NCI-H1930 (cell line): ENCODE results near the gene CDCP2.
"Not testable (repeated sequence)": the region's sequence is repeated elsewhere in the genome, so short reads cannot be mapped to it uniquely, and the experiment has no call there.

Experiments
- DNase-seq, 2 experiments: peaks; one replicate each; lab custom pipeline; 2025; lab: John Stamatoyannopoulos, UW

CDCP2 gene

DNA sequence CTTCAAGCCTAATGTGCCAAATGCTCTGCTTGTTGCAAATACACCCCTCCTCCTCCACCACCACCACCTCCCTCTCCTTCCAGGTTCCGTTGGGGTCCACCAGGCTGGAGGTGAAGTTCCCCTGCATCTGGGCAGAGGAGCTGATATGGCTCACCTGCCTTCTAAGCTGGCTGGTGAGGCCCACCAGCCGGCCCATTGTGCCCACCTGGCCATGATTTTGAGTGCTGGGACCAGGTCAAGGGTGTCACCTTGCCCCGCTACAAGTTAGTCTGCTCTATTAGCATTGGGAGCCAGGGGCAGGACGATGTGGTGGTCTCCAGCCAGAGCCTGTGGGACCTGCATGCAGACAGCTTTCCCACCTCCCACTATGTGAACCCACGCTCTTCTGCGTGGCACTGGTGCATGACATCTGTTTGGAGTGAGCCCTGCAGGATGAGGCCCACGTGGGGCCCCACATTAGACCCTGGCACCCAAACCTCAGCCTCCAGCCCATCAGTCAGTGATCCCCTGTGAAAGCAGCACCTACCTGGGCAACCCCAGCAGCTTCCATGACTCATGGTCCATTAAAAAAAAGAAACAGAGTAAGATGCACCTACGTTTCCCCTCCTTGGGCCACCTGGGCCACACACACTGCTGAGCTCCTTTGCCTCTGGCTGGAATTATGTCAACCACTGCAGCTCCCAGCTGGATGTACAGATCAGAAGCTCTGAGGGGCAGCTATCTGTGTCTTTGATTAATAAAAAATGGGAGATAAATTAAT is 15.6 kb upstream of the CDCP2 start:
- DNase-seq: no peak

DNA sequence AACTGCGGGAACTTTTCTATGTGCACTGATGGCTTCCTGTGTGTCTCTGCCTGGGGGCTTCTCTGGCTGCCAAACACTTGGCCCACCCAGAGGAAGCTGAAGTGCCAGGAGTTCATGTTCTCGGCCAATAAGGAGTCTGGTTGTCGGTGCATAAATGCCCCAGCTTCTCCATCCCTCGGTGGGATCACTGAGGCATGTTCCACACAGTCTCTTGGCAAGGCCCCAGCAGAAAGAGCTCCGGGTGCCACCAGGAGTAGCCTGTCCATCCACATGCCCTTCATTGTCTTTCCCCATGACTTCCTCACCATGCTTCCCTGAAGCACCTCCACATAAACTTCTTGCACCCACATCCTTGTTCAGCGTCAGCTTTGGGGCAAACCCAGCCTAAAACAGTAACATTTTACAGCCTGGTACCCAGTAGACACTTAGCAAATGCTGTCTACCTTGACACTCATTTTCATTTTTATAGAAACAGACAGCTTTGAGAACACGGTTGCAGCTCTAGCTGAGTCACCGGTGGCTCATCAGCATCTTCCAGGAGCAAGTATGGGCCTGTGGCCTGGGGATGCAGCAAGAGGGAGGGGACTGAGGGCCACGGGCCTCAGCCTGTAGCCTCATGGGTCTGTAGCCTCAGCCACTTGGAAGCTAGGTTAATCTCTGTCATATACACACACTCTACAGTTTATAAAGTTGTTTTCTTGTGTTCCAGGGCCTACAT is 14.8 kb upstream of the CDCP2 start:
- DNase-seq: no peak

DNA sequence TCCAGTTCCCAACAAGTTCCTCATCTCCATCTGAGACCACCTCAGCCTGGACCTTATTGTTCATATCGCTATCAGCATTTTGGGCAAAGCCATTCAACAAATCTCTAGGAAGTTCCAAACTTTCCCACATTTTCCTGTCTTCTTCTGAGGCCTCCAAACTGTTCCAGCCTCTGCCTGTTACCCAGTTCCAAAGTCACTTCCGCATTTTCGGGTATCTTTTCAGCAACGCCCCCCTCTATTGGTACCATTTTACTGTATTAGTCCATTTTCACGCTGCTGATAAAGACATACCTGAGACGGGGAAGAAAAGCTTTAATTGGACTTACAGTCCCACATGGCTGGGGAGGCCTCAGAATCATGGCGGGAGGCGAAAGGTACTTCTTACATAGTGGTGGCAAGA is 13.6 kb upstream of the CDCP2 start:
- DNase-seq: not testable (repeated sequence)

DNA sequence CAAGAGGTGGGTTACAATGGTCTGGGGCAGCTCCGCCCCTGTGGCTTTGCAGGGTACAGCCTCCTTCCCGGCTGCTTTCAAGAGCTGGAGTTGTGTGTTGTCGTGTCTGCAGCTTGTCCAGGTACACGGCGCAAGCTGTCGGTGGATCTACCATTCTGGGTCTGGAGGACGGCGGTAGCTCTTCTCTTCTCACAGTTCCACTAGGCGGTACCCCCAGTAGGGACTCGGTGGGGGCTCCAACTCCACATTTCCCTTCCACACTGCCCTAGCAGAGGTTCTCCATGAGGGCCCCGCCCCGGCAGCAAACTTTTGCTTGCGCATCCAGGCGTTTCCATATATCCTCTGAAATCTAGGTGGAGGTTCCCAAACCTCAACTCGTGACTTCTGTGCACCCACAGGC is 12.3 kb upstream of the CDCP2 start:
- no peak for DNase-seq

DNA sequence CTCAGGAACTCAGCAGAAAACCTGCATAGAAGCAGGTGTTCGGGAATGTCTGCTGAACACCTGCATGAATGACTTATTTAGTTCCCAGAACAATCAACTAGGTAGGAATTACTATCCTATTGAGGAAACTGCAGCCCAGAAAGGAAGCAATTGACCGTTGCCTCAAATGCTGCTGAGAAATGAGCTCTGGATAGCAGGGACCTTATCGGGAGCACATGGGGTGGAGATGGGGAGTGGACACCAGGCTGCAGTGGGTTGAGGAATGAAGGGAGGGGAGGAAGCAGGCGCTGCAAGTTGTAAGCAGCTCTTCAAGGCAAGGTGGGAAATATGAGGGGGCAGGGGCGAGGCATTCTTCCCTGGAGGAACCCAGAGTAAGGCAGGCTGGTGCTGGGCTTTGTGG is 10.8 kb upstream of the CDCP2 start:
- no peak for DNase-seq

DNA sequence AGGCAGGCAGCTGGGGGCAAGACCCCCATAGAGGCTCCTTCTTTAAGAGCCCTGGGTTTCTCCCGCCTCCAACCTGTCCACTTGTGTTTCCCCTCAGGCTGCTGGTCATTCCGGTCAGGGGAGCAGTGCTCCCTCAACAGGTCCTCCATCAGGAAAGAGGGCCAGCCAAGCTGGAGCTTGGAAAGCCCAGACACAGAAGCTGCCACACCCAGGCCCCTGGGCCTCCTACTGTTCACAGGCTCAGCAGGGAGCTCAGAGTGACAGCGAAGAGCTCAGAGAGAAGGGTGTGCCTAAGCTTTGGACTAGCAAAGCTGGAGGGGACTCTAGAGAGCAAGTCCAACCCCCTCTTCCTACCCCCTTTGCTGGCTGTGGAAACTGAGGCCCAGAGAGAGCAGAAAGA is 10.3 kb upstream of the CDCP2 start:
- no peak for DNase-seq

DNA sequence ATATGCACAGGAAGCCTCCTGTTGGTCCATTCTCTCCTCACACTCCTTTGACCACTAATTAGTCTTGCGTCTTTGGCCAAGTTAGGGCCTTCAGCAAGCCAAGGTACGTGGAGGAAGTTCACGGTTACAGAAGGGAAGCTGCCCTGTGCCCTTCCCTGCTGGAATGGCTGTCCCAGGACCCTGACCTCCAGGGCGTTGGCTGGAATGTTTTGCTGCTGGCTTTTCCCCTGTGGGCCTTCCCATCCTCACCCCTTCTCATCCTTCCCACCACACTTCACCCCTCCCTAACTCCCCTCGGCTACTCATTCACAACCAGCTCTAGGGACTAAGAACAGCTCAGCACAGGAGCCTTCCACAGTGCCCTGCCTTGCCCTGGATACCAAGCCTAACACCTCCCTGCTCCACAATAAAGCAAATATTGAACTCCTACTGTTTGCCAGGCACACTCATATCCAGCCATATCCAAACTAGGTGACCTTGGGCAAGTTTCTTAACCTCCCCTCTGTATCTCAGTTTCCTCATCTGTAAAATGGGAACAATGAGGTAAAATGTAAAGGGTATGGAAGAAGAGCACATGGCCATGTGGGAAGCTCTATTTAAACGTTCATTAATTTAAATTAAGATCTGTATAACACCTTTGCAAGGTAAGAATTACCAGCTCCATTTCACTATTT is 8.8 kb upstream of the CDCP2 start:
- DNase-seq: no peak

DNA sequence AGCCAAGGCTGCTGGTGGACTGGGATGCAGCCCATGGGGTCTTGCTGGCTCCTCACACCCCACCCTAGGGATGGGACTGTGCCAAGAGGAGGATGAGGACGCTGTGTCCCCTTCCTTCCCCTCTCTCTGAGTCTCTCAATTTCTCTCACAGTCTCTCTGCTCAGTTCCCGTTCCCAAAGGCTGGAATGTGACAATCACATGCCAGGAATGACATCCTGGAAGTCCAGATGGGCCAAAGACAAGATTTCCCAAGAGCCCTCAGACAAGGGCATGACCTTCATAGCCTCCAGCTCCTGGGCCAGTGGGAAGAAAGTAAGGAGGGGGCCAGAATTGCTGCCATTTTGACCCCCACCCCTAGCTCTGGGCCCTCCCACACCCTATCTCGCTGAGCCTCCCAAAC is 7.6 kb upstream of the CDCP2 start:
- no peak for DNase-seq

DNA sequence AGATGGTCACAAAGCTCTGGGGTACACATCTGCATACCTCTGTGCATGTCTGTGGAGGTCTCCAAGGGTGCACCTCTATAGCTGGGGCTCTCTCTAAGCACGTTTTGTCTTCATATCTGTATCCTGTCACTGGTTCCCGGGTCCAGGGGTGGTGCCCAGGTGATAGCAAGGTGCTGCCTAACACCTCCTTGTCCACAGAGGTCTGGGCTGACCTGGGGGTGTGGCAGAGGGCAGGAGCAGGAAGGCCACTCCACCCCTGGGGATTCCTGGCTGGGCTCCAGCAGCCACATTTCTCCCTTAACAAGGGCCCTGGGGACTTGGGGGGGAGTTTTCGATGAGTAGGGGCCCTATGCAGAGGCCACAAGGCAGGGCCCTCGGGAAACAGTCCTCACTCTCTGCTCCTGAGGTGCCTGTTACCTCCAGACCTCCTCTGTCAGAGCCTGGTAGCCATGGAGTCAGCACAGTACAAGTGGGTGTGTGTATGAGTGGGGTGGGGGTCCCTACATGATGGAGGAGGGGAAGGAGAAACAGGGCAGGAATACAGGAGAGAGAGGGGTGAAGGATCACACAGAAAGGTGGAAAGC is 7.0 kb upstream of the CDCP2 start:
- DNase-seq: no peak

DNA sequence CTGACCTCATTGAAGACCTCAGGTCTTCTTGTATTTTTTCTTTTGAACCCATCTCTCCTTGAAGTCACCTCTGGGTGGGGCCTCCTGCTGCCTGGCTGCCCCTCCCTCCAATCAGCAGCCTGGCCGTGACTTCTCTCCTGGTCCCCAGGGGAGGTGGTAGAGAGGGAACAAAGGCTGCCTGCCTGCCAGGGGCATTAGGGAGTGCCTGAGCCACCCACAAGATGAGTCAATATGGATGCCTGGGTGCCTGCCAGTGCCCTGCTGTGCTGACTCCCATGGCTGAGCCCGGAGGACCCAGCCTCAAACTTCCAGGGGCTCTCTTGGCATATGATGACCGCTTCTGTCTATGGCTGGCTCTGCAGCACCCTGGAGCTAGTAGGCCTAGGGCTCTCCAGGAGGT is 5.3 kb upstream of the CDCP2 start:
- no peak for DNase-seq

DNA sequence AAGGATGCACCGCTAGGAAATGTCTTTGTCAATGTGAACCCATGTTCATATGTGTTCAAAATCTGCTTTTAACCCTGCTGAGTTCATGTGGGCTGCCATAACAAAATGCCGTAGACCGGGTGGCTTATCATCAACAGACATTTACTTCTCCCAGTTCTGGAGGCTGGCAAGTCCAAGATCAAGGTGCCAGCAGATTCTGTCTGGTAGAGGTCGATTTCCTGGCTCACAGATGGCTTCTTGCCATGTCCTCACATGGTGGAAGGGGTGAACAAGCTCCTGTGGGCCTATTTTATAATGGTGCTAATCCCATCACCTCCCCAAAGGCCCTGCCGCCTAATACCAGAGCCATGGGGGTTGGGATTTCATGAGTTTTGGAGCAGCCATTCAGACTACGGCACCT is 4.6 kb upstream of the CDCP2 start:
- DNase-seq: no peak

DNA sequence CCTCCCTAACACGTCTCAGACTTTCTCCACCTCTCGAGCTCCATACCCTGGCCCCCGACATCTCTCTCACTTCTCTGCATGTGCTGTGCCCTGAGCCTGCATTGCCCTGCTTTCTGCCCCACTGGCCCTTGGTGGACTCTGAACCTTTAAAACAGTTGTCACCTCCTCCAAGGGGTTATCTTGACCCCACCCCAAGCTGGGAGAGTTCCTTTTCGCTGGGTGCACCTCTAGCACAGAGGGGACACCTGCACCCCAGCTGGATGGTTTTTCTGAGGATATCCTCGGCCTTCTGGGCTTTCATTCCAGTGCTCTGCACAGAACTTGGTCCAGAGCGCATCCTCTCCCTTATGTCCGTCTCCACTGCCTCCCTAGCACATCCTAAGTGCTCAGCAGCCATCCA is 4.2 kb upstream of the CDCP2 start:
- DNase-seq: no peak

DNA sequence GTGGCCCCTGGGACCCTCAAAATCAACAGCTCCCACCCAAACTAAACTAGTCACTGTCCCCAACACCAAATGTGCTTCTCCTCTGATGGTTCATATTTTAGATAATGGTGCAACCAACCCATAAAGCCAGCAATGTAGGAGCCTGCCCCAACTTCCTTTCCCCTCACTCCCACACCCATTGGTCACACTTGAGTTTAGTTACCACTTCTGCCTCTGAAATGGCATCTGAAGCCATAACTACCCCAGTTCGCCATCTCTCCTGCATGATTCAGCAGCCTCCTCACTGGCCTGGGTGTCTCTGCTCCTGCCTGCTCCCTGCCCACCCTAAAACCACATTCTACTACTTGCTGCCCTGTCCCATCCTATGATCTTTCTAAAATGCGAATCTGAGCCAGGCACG is 3.4 kb upstream of the CDCP2 start:
- DNase-seq: no peak

DNA sequence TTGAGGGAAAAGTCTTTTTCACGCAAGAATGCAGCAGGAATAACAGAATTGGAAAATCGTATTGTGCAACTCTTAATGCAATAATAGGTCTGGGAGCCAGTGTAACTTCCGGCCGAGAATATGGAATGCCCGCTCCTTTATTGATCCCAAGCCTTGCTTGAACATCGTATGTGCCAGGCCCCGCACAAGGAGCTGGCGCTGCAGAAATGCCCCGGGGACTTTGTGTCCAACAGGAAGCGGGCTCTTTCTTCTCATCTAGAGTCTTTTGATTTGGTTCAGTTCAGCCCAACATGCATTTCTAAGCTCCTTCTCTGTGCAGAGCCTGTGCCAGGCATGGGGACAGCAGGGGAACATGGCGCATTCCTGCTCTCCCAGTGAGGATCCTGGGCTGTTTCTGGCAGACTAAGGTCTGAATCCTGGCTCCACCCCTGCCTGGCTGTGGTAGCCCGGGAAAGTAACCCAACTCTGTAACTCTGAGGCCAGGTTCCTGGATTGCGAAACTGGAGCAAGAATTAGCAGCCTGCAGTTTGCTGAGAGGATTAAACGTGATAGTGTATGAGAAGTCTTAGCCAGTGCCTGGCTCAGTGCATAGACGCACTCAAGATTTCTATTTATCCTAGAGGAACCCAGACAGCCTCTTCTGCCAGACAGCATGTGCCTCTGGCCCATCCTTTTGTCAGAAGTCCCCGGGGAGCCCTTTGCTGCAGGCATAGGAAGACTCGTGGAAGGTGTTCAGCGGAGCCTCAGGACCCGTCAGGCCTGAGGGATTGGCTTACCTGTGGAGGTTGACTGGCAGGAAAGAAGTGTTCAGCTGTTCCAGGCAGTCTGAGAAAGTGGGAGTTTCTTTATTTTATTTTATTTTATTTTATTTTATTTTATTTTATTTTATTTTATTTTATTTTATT is 987 bp upstream of the CDCP2 start:
- DNase-seq: no peak

DNA sequence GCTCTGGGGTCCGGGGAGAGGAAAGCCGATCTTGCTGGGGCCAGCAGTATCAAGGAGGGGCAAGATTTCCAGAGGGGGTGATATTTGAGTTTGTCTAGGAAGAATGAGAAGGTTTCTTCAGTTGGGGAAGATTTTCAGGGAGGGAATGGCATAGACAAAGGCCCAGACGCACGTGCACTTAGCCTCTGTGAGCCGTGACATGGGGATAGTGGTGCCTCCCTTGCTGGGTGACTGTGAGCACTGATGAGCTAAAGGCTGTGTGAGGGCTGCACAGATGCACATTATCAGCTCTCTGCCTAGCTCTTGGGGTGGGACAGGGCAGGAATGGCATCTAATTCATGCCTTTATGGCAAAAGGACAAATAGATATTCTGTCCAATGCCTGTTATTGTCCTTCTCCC is 1.8 kb downstream of the CDCP2 start:
- no peak for DNase-seq

DNA sequence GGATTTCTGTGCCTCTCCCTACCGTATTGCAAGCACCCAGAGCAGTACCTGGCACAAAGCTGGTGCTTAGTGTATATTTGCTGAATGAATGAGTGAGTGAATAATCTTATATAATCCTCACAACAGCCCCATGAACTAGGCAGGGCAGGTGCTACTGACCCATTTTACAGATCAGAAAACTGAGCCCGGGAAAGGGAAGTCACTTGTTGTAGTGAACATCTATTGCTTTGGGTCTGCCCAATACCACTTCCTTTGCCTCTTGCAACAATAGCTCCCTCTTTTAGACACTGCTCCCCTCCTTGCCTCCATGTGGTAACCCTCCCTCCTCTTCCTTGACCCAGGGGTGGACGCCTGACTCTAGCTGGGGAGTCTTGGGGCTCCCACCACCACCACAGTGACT is 3.1 kb downstream of the CDCP2 start:
- DNase-seq: no peak

DNA sequence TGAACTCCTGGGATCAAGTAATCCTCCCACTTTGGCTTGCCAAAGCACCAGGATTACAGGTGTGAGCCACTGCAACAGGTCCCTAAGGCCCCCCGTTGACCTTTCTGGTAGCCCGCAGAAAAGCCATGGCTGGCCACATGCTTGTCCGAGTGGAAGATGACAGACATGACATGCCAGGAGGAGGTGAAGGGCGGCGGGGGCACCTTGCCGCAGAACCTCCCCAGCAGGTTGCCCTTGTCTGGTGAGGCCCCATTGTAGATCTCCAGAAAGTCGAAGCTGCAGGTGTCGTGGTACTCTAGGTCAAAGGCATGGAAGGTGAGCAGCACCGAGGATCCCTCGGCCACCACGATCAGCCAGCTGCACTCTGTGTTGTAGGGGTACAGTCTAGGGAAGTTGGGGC is 8.4 kb downstream of the CDCP2 start:
- no peak for DNase-seq

DNA sequence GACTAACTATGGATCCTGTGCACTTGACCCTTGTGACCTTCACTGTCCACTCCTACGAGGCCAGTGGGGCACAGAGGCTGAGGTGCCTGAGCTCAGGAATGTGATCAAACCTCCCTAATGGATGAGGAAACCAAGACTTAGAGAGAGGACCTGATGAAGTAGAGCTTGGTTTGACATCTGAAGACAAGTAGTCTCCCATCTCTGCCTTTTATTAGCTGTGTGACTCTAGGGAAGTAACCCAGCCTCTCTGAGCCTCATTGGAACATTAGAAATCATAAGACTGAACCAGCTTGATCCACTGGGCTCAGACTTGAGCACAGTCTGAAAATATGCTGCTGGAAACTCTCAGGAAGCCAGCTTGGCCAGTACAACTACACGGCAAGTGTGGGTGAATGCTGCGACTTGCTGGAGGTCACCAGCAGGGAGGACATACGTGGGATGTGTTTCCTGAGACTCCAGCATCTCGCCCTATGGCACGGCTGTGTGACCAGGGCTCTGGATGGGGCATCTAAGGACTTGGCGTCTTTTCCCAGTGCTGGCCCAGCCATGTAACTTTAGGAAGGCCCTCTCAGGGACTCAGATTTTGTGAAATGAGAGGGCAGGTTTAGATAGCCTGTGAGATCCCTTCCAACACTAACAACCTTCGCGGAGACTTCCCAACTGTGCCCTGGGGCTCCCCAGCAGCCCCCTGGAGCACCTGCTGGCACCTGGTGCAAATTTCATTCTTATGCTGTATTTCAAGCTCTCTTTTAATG is 10.5 kb downstream of the CDCP2 start:
- DNase-seq: no peak

DNA sequence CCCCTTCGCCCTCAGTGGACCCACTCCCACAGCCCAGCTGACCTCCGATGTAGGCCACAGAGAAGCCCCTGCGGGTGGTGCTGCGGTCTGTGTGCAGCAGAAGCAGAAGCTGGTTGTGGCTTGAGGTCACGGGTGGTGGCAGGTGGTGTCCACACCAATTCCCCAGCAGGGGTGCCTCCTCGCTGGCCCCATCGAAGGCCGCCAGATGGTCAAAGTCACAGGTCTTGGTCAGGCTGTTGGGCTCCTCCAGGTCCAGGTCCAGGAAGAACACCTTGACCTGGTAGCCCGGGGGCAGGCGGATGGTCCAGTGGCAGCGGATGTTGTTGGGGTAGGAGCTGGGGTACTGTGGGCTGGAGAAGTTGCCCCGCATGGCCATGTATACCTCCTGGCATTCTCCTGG is 13.1 kb downstream of the CDCP2 start:
- DNase-seq: no peak

DNA sequence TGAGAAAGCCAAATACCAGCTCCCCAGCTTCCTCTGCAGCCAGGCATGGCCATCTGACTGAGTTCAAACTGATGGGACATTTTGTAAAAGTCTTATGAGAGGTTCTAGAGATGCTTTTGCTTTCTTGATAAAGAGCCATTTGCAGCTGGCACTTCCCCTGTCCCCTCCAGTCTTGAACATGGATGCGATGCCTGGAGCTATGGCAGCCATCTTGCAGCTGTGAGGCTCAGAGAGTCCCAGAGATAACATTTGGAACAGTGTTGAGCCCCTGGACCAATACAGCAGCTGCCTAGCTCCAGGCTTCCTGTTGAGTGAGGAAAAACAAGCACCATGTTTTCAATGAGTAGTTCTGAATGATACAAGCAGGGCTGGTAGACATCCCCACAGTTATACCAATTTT is 13.8 kb downstream of the CDCP2 start:
- DNase-seq: no peak

DNA sequence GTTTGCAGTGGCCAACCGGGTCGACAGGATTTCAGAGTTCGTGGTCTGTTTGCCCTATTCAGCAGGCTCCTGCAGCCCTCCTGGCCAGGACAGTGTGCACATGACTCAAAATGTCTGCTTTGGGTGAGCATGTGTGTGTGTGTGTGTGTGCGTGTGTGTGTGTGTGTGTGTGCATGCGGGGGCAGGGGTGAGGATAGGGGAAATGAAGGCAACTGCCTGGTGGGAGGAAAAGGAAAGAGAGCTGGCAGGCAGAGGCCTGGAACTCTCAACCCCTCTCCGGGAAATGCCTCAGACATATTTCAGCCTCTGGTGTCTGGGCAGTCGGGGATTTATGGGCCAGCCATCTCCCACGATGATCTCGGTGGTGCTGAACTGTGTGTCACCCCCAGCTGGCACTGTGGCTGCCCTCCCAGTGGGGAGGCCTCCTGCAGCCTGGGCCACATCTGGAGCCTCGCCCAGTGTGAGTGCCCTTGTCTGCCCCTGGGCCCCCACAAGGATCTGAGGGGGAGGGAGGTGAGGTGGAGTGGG is 15.2 kb downstream of the CDCP2 start:
- no peak for DNase-seq
